ENCODE data around the gene DCAF17.
"Not testable (repeated sequence)": the region's sequence is repeated elsewhere in the genome, so short reads cannot be mapped to it uniquely, and the experiment has no call there.

The DCAF17 gene

GRCh38 chr2:171410101-171410500 is 23.9 kb upstream of the DCAF17 start:
- Histone ChIP-seq H3K4me3 (no peak overlapping the region), H3K27ac (no peak overlapping the region)
- no peak for DNase-seq (ENCODE audit: low spot score)
- TF ChIP-seq, protein P1, sequence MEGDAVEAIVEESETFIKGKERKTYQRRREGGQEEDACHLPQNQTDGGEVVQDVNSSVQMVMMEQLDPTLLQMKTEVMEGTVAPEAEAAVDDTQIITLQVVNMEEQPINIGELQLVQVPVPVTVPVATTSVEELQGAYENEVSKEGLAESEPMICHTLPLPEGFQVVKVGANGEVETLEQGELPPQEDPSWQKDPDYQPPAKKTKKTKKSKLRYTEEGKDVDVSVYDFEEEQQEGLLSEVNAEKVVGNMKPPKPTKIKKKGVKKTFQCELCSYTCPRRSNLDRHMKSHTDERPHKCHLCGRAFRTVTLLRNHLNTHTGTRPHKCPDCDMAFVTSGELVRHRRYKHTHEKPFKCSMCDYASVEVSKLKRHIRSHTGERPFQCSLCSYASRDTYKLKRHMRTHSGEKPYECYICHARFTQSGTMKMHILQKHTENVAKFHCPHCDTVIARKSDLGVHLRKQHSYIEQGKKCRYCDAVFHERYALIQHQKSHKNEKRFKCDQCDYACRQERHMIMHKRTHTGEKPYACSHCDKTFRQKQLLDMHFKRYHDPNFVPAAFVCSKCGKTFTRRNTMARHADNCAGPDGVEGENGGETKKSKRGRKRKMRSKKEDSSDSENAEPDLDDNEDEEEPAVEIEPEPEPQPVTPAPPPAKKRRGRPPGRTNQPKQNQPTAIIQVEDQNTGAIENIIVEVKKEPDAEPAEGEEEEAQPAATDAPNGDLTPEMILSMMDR (IDR thresholded peaks at IDR 0.05), result no peak

GRCh38 chr2:171410624-171411023 is 23.4 kb upstream of the DCAF17 start:
- no peak for DNase-seq (ENCODE audit: low spot score)
- Histone ChIP-seq H3K4me3 (no peak overlapping the region), H3K27ac (no peak overlapping the region)
- TF ChIP-seq, protein P1 (IDR thresholded peaks at IDR 0.05), result no peak

GRCh38 chr2:171411214-171411613 is 22.8 kb upstream of the DCAF17 start:
- DNase-seq (ENCODE audit: low spot score), result no peak
- TF ChIP-seq, protein P1 (IDR thresholded peaks at IDR 0.05), result no peak
- Histone ChIP-seq H3K4me3 (no peak overlapping the region), H3K27ac (no peak overlapping the region)

DNA sequence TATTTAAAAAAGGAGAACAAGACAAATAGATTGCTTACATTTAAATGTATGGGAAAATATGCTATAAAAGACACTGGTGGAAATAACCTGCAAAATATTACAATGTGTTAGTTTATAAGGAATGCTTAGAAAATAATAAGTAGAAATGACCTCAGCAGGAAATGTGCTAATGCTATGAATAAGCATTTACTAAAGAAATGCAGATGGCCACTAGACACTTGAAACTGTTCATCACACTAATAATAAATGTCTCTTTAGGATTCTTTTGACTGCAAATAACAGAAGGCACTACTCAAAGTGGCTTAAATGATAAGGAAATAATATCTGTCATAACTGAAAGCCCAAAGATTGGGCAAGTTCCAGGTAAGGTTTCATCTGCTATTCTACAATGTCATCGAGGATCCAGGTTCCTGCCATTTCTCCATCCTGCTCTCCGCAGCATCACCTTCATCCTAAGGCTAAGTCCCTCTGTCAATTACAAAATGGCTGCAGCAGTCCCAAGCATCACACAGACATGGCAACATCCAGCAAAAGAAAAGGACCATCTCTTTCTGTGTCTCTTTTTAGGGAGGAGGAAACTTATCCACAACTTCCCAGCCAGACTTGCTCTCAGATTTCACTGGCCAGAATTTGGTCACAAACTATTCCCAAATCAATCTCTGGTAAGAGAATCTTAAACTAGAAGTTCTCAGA is 22.1 kb upstream of the DCAF17 start:
- TF ChIP-seq, protein P1 (IDR thresholded peaks at IDR 0.05), result no peak
- no peak overlapping the region for H3K27ac ChIP-seq
- H3K4me3 ChIP-seq, result no peak overlapping the region
- no peak for DNase-seq (ENCODE audit: low spot score)

DNA sequence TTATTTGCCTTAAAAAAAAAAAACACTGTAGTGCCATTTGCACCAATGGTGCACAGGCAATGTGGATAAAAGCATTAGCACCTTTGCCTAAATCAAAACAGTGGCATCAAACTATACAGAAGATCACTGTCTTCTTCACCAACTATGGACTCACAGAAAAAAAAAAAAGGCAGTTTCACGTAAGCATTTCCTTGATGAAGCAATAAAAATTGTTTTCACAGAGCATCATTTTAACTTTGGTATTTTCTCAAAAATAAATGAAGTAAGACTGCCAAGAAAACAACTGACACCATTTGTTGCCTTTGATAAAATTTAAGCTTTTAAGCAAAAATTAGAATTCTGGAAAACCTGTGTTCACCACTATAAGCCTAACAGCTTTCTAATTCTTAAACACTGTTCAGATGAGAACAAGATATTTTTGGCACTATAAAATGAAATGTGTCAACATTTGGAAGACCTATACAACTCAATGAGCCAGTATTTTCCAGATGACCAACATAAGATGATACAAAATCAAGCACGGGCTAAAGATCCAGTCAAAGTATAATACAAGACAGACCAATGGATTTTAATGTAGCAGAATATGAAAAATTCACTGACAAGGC is 21.4 kb upstream of the DCAF17 start:
- no peak overlapping the region for H3K27ac ChIP-seq
- no peak overlapping the region for H3K4me3 ChIP-seq
- TF ChIP-seq, protein P1 (IDR thresholded peaks at IDR 0.05), result no peak
- no peak for DNase-seq (ENCODE audit: low spot score)

- H3K27ac ChIP-seq; H3K4me3 ChIP-seq; DNase-seq (ENCODE audit: low spot score): not testable (repeated sequence)
These were observed 19.4 kb upstream of the DCAF17 start for GRCh38 chr2:171414645-171415044.

- TF ChIP-seq, protein P1 (IDR thresholded peaks at IDR 0.05), result peak; percentile 56
- DNase-seq (ENCODE audit: low spot score), result peak; percentile 78
- peak overlapping the region in 1 of 2 donors; percentile 23 for H3K27ac ChIP-seq
- H3K4me3 ChIP-seq, result no peak overlapping the region
These were observed 17.8 kb upstream of the DCAF17 start for GRCh38 chr2:171416009-171416926.

All from coronary artery (tissue), 2 donors.